Stimulated activated CD8-positive, alpha-beta memory T cell treated with anti-CD3 and anti-CD28 coated beads, Interleukin-7, amount 100 ng/mL, for 4 hours (primary cell): ENCODE data around the gene VPS13D.

ENCODE experiments used
- DNase-seq, 2 donors: peaks; one replicate each; pipeline ENCODE4 v3.0.0-alpha.2; 2020; ENCODE audit warnings: low read depth in 2 of 2

VPS13D gene

GRCh38 chr1:12485231-12486058, 255.6 kb downstream of the VPS13D start:
- DNase-seq, result no peak

GRCh38 chr1:12486059-12486341, 256.2 kb downstream of the VPS13D start:
- DNase-seq, result no peak

DNA sequence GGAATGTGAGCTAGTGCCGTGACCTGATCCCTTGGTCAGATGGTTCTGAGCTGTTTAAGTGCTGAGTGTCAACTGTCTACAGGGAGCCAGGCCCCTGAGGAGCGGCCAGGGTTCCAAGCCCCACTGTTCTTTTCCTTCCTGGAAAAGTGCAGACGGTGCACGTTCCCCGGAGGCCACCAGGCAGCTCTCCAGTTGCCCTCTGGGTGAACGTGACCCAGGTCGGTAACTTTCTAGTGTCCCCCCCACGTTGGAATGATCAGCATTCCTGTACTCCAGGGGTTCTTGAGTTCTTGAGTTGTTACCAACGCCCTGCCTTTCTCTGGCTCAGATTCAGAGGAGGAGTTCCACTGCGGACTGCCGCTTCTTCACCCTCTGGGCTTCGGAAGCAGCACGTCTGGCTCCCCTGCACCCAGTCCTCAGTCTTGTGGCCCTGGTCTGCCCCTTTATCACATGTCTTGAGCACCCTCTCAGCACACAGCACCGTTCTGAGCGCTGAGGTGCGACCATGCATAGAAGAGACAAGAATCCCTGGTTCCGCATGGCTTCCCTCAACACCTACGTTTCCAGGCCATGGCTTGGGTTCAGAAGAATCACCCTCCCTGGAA, 256.7 kb downstream of the VPS13D start:
- no peak for DNase-seq

DNA sequence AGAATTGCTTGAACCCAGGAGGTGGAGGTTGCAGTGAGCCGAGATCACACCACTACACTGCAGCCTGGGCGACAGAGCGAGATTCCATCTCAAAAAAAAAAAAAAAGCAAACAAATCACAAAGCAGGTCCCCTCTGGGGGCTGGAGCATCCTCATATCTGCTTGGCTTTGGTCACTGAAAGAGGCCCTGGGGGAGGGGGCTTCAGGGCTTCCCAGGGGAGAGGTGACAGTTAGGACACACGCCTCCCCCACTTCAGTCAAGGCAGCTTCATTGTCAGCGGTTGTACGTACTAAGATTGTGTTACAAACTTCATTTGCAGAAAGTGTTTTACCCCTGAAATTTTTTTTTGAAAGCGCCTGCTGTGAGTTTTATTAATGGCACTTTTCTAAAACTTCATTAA, 257.7 kb downstream of the VPS13D start:
- DNase-seq, result no peak

GRCh38 chr1:12488666-12489354, 259.0 kb downstream of the VPS13D start:
- no peak for DNase-seq

- DNase-seq, result no peak
Observed at GRCh38 chr1:12490532-12491142, 260.8 kb downstream of the VPS13D start.

GRCh38 chr1:12491656-12492055, 261.8 kb downstream of the VPS13D start:
- no peak for DNase-seq

DNA sequence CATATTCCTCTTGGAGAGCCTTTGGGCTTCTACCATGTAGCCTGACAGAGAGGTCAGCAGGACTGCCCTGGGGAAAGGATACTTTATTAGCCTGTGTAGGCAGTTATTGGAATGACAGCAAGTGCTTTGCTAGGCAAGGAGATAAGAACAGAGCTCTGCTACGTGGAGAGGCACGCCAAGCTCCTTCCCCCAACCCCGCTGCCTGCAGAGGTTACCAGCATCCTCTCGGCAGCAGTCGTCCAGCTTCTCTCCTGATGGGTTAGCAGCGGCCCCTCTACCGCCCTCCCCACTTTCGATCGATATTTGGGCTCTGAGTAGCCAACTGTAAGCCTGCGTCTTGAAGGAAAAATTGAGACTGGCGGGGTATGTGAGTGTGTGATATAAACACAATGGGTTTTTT, 265.9 kb downstream of the VPS13D start:
- no peak for DNase-seq

DNA sequence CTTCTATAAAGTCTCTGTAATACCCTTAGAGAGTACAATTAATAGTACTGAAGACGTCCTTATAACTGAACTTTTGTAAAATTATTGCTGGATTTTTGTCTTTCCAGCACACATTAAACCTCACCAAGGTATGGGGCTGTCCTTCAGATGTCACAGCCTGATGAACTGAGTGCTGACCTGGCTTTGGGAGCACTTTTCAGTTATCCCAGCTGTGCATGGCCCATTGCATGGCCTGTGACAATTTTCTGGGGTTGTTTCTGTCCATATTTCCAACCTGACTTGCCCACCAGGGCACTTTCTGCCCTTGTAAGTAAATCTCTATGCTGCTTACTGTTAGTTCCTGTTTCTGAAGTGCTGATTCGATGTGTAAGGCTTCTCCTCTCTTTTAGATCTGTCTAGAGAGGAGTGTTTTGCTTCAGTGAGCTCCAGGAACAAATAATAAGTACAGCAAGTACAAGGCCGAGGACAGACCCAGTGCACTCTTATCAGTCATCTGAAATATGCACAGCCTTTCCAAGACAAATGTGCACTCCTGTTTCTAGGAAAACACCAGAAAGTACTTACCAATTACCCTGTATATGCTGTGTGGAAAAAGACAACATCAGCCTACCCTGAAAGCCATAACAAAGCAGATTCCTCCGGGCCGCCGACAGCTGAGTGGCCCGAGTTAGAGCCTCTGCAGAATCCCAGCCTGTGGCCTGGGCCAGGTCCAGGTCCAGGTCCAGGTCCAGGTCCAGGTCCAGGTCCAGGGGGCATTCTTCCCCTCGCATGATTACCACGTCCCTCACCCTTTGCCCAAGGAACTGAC, 266.5 kb downstream of the VPS13D start:
- no peak for DNase-seq

DNA sequence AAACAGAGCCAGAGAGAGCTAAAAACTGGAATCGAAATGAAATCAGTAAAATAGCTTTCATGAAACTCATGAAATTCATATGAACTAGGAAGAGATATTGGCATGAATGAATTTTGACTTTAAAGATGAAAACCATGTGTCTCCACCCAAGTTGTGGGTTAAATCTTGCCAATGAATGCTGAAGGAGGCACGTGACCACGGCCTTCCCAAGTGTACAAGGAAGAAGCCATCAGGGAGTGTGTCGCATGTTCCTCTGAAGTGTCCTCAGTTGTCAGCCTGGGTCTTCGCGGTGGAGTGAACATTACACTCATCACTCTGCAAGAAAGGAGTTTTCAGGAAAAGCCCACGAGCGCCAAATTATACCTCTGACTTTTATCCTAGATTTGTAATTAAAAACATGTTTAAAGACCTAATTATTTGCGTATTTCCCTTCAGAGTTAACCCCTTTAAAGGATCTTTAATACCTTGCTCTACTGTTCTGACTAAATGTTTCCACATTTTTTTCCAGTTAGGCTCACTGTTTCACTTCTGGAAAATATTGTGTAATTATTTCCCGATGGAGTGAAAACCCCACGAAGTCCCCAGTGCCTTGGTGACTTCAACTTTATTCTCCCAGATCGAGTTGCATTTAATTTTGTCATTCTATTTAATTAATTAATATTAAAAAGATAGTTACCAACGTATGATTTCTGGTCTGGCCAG, 269.9 kb downstream of the VPS13D start:
- no peak for DNase-seq

DNA sequence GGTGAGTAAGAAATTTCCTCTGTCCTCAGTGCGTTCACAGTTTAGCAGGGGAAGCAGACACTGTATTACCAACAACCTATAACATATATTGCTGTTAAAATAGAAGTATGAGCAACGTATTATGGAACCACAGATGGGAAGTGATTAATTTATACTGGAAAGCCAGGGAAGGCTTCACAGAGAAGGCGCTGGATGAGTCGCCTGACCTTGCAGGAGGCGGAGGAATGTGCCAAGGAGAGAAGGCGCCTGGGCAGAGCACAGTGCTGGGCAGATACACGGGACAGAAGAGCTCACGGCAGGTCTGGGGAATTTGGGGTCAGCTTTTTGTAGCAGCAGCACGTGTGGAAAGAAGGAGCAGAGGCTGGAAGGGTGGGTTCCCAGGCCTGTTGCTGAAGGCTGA, 271.8 kb downstream of the VPS13D start:
- DNase-seq, result no peak

DNA sequence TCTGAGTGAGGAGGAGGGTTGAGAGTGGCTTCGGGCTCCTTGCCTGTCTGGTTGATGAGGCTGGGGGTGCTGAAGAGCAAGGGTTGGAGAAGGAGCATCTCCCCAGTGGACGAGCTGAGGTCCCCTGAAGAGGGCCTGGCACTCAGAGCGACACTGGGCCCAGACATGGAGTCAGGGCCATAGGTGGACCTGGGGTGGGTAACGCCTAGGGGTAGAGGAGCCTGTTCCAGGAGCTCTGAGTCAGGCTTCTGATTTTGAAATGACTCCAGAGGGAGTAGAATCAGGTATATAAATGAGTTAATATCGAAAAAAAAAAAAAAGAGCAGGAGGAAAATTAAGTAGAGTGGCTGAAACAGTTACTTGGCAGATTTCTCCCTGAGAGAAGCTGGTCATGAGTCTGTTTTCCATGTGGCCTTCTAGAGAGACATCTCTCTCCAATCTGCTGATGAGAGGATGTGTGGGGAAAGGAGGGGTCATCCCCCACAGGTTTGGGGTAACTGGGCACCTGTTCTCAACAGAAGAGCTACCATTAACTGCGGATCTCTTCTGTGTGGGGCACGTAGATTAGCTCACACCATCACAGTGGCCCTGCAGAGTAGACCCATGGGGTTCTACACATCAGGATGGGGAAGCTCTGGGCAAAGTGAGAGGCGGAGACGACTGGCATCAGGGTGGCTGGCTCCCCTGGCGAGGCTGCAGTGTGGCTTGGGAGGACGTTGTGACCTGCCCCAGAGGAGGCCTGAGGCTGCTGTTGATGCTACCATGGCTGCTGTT, 272.7 kb downstream of the VPS13D start:
- no peak for DNase-seq

DNA sequence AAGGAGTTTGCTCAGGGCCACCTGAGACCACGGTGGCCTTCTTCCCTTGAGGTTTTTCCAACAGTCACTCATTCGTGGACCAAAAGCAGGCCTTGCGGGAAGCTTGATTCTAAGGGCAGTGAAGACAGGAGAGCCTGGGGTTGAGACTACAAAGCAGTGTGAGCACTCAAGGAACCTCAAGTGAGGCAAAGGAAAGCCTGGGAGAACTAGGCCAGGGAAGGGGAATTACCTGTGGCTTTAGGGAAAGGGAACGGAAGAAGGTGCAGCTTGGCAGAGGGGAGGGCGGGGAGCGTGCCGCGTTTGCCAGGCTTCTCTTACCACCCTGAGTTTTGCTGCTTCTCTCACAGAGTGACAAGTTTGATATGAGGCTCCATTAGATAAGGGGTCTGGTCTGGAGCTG, 273.9 kb downstream of the VPS13D start:
- no peak for DNase-seq

- no peak for DNase-seq
Observed at GRCh38 chr1:12504601-12505000, 274.8 kb downstream of the VPS13D start.

DNA sequence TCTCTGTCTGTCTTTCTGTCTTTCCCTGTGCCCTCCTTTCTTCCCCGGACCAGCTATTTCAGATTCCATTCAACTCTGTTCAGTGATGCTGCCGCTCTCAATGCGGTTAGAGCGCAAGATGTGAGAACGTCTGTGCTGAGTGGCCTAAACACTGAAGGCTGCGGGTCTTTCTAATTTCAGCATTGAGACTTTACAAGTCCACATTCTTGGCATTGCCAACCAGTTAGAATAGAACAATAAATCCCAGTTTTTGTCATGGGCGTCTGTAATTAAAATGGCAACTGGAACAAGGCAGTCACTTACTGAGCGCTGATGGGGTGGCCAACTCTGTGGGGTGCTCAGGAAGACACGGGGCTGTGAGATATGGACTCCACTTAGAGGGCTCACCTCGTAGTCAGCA, 275.4 kb downstream of the VPS13D start:
- no peak for DNase-seq

- no peak for DNase-seq
Observed at GRCh38 chr1:12505639-12506280, 275.9 kb downstream of the VPS13D start.

- DNase-seq, result no peak
Observed at GRCh38 chr1:12506281-12507280, 276.8 kb downstream of the VPS13D start.

DNA sequence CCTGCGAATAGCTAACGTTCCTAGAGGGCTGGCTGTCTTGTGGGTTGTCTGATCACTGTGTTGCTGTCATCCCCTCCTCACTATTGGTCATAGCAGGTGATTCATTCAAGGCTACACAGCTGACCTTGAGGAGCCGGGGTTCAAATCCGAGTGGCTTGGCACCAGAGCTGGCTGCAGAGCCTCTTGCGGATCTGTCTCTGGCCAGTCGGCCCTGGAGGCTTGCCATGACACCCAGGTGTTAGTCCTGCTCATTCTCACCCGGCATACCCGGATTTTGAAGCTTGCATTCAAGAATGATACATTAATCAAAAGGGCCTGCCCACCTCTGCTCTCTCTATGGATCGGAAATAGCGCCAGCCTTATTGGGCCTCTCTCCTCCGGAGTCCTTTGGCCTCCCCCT, 277.8 kb downstream of the VPS13D start:
- DNase-seq, result no peak

DNA sequence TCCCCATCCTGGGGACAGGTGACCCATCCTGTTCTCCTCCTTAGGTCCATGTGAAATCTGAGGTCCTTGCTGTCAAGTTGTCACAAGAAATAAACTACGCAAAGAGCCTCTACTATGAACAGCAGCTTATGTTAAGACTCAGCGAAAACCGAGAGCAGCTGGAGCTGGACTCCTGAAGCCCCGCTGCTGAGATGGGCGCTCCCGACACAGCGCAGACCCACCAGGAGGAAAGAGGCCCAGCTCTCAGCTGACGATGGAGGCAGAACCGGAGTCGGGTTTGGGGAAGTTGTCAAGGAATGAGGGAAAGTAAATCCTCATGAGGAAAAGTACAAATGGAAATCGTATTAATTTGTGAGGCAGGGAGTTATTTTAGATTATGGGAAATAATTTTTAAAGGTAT, 279.0 kb downstream of the VPS13D start:
- DNase-seq, result no peak
